OCI-LY7 (cell line): Measurements from ENCODE around the gene UHRF1. TPM values are rescaled to one million over a fixed set of nuclear protein-coding genes. Genes with fewer than 3 reads are reported as not detected.

Experiments used
- BruUV-seq: library from RNA; stranded (reverse); fragments of 400-500 nt; replicated peaks from 2 replicates; lab custom pipeline; 2021; lab: Mats Ljungman, UMichigan
- CTCF ChIA-PET: fragments of 300-600 bp; sonication (Branson Sonifier 250); formaldehyde crosslinking; loops from one replicate; lab custom pipeline; 2022; ENCODE audit warnings: antibody characterized with exemption; ENCODE audit not compliant: unreplicated experiment; lab: Charles Lee
- POLR2A ChIA-PET: fragments of 300-600 bp; sonication (Branson Sonifier 250); formaldehyde crosslinking; loops from one replicate; lab custom pipeline; 2022; ENCODE audit warnings: antibody characterized with exemption; lab: Charles Lee
- DNase-seq: peaks from one replicate; pipeline ENCODE4 v3.0.0-alpha.2; 2015; ENCODE audit warnings: low spot score
- H2AFZ ChIP-seq: fragments of 200-600 bp; sonication (generic), shearing (Covaris generic); 2 replicates; pipeline ENCODE4 v1.6.1; 2014; ENCODE audit warnings: mild to moderate bottlenecking, antibody characterized with exemption, low read length, moderate library complexity
- H3K27ac ChIP-seq: fragments of 200-600 bp; sonication (generic); 2 replicates; pipeline ENCODE4 v1.5.1; 2014; ENCODE audit warnings: mixed run types, low read depth, mild to moderate bottlenecking, moderate library complexity, low read length, inconsistent platforms; ENCODE audit not compliant: poor library complexity, severe bottlenecking
- H3K36me3 ChIP-seq: fragments of 200-600 bp; sonication (generic); 2 replicates; pipeline ENCODE4 v1.6.1; 2014; ENCODE audit warnings: mild to moderate bottlenecking, antibody characterized with exemption, low read length, moderate library complexity, mixed read lengths; ENCODE audit not compliant: insufficient read depth
- H3K4me1 ChIP-seq: fragments of 200-600 bp; sonication (generic); 2 replicates; pipeline ENCODE4 v1.5.1; 2014; ENCODE audit warnings: mild to moderate bottlenecking, low read length; ENCODE audit not compliant: insufficient read depth, poor library complexity, severe bottlenecking
- H3K4me2 ChIP-seq: fragments of 200-600 bp; sonication (generic); 2 replicates; pipeline ENCODE4 v1.6.1; 2014; ENCODE audit warnings: mild to moderate bottlenecking, low read length
- H3K4me3 ChIP-seq: fragments of 200-600 bp; sonication (generic); 2 replicates; pipeline ENCODE4 v1.5.1; 2014; ENCODE audit warnings: mild to moderate bottlenecking, low read depth, low read length; ENCODE audit not compliant: poor library complexity, severe bottlenecking
- H3K79me2 ChIP-seq: fragments of 200-600 bp; sonication (generic); 2 replicates; pipeline ENCODE4 v1.6.1; 2016; ENCODE audit warnings: low read depth, mild to moderate bottlenecking, low read length, moderate library complexity, mixed read lengths; ENCODE audit not compliant: insufficient read depth
- H3K9me2 ChIP-seq: fragments of 200-600 bp; sonication (generic); 2 replicates; pipeline ENCODE4 v1.6.1; 2016; ENCODE audit warnings: mild to moderate bottlenecking, low read length, mixed read lengths; ENCODE audit not compliant: insufficient read depth
- H3K9me3 ChIP-seq: fragments of 200-600 bp; sonication (generic); 2 replicates; pipeline ENCODE4 v1.6.1; 2014; ENCODE audit warnings: mild to moderate bottlenecking, mixed run types, low read length, mixed read lengths
- H4K20me1 ChIP-seq: fragments of 200-600 bp; sonication (generic); 2 replicates; pipeline ENCODE4 v1.6.1; 2014; ENCODE audit warnings: mild to moderate bottlenecking, antibody characterized with exemption, low read length, moderate library complexity, mixed read lengths; ENCODE audit not compliant: insufficient read depth
- EZH2phosphoT487 ChIP-seq: fragments of 200-600 bp; sonication (generic); IDR thresholded peaks from 2 replicates; pipeline ENCODE4 v1.6.1; 2018; ENCODE audit warnings: low read depth, borderline replicate concordance, mild to moderate bottlenecking, mixed run types, antibody characterized with exemption, low read length, moderate library complexity, mixed read lengths
- intact Hi-C: fragments of 100-400 bp; cut with micrococcal nuclease; formaldehyde crosslinking; loops from one replicate; pipeline ENCODE4 v1.10.0; 2022; ENCODE audit not compliant: unreplicated experiment
- microRNA-seq: library from miRNA; unstranded; fragments of <30 nt; microRNA quantifications from one replicate; pipeline ENCODE4 v1.2.0, GENCODE V29; 2022; ENCODE audit warnings: borderline replicate concordance
- small RNA-seq: library from RNA; depleted of rRNA; stranded (forward); fragments of <200 nt; gene quantifications from one replicate; pipeline ENCODE3, GENCODE V24; 2014
- total RNA-seq, 2 experiments: library from RNA; depleted of rRNA in 1 of 2; stranded (reverse); fragments of >200 nt in 1 of 2; shearing (Covaris generic) in 1 of 2; gene quantifications; 2 replicates each; pipeline ENCODE4 v1.2.3, GENCODE V29; 2014 to 2022
- TF ChIP-seq, protein P1 (sequence below): fragments of 200-600 bp; sonication (generic); conservative IDR thresholded peaks from 2 replicates; pipeline ENCODE4 v1.5.1; 2014; ENCODE audit warnings: mild to moderate bottlenecking, antibody characterized with exemption, low read length, moderate library complexity, mixed read lengths

The UHRF1 gene
- total RNA-seq, 2 experiments from 2014 or later, result 141 to 186 TPM

GRCh38 chr19:5006821-5007220, 97.5 kb downstream of the UHRF1 start:
- Histone ChIP-seq H3K9me3 (no peaks in the 10 kb centered on the region), H3K79me2 (no peaks in the 10 kb centered on the region), H2AFZ (no peak overlapping the region), H3K9me2 (no peaks in the 10 kb centered on the region), H3K27ac (no peak overlapping the region), H3K4me2 (no peak overlapping the region), H3K36me3 (no peaks in the 10 kb centered on the region), H4K20me1 (no peaks in the 10 kb centered on the region), H3K4me1 (no peaks in the 10 kb centered on the region), H3K4me3 (no peak overlapping the region)
- DNase-seq, result no peak
- intact Hi-C loops, result no loop called here
- CTCF ChIA-PET, result no interaction called here
- no TSS peak for BruUV-seq
- POLR2A ChIA-PET, result no interaction called here
- TF ChIP-seq, protein P1, sequence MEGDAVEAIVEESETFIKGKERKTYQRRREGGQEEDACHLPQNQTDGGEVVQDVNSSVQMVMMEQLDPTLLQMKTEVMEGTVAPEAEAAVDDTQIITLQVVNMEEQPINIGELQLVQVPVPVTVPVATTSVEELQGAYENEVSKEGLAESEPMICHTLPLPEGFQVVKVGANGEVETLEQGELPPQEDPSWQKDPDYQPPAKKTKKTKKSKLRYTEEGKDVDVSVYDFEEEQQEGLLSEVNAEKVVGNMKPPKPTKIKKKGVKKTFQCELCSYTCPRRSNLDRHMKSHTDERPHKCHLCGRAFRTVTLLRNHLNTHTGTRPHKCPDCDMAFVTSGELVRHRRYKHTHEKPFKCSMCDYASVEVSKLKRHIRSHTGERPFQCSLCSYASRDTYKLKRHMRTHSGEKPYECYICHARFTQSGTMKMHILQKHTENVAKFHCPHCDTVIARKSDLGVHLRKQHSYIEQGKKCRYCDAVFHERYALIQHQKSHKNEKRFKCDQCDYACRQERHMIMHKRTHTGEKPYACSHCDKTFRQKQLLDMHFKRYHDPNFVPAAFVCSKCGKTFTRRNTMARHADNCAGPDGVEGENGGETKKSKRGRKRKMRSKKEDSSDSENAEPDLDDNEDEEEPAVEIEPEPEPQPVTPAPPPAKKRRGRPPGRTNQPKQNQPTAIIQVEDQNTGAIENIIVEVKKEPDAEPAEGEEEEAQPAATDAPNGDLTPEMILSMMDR, result no peak
- TF ChIP-seq EZH2phosphoT487, result no peak

Small RNA genes lying within 50 kb of the gene (microRNA-seq; reads per million reads assigned to microRNA genes)
- gene MIR4747, result not detected

Small RNA genes lying within 50 kb of the gene (small RNA-seq; reads per million reads assigned to genes)
- not detected for gene MIR4747

Other genes starting within 250 kb of the UHRF1 start
- gene MYDGF, start 239.2 kb upstream of the UHRF1 start, total RNA-seq (2014; rRNA removed; shearing (Covaris generic)), result 73.3 and 76.0 TPM in 2 replicates
- gene MYDGF, start 239.2 kb upstream of the UHRF1 start, total RNA-seq (2022), result 65.0 and 77.3 TPM in 2 replicates
- 25.5 and 40.2 TPM in 2 replicates for gene DPP9, start 185.7 kb upstream of the UHRF1 start, total RNA-seq (2014; rRNA removed; shearing (Covaris generic))
- 56.7 and 63.8 TPM in 2 replicates for gene DPP9, start 185.7 kb upstream of the UHRF1 start, total RNA-seq (2022)
- 11.5 and 17.5 TPM in 2 replicates for gene FEM1A, start 117.8 kb upstream of the UHRF1 start, total RNA-seq (2014; rRNA removed; shearing (Covaris generic))
- 14.3 and 15.8 TPM in 2 replicates for gene FEM1A, start 117.8 kb upstream of the UHRF1 start, total RNA-seq (2022)
- 4.9 and 6.8 TPM in 2 replicates for gene TICAM1, start 77.8 kb upstream of the UHRF1 start, total RNA-seq (2014; rRNA removed; shearing (Covaris generic))
- 26.7 and 28.9 TPM in 2 replicates for gene TICAM1, start 77.8 kb upstream of the UHRF1 start, total RNA-seq (2022)
- gene PLIN3, start 41.8 kb upstream of the UHRF1 start, total RNA-seq (2014; rRNA removed; shearing (Covaris generic)), result 81.3 and 95.7 TPM in 2 replicates
- 115 TPM in 2 replicates for gene PLIN3, start 41.8 kb upstream of the UHRF1 start, total RNA-seq (2022)
- gene ARRDC5, start 6.6 kb upstream of the UHRF1 start, total RNA-seq (2014; rRNA removed; shearing (Covaris generic)), result not detected in 2 replicates
- not detected in 2 replicates for gene ARRDC5, start 6.6 kb upstream of the UHRF1 start, total RNA-seq (2022)
- 14.2 and 24.3 TPM in 2 replicates for gene KDM4B, start 59.6 kb downstream of the UHRF1 start, total RNA-seq (2014; rRNA removed; shearing (Covaris generic))
- 36.3 and 44.2 TPM in 2 replicates for gene KDM4B, start 59.6 kb downstream of the UHRF1 start, total RNA-seq (2022)